ENCODE results near the gene CLIP4.
"Not testable (repeated sequence)": the region's sequence is repeated elsewhere in the genome, so short reads cannot be mapped to it uniquely, and the experiment has no call there.

The CLIP4 gene

DNA sequence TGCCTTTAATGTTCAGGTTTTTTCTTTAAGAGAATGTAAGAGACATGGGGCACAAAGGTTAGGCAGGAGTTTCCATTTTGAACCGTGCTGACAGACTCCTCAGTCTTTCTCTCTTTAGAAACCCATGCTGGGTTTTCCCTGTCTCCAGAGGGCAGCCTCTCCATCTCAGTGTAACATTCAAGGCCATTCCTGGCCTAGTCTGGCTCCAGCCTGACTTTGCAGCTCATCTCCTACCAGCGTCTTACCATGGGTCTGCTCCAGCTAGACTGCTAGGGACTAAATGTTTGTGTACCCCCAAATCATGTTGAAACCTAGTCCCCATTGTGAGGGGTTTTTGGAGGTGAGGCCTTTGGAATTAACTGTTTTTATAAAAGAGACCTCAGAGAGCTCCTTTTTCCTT lies 9.8 kb upstream of the CLIP4 start:
- DNase-seq = no peak

- DNase-seq = no peak
Measured at GRCh38 chr2:29106256-29106655, 9.0 kb upstream of the CLIP4 start.

DNA sequence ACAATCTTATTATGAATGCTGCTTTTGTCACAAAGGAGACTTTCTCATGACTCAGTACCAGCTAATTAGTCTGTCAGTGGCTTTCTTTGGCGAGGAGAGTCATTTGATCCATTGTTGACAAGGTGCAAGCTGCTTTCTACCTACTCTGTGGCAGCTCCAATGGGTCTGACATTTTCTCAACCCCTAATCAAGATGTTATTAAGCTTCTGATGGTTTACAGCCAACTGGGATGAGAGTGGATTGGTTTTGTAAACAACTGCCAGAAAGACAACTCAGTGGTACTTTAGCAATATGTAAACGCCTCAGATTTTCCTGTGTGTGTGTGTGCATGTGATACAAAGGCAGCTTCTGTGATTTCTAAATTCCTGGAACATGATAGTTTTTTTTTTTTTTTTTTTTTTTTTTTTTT lies 8.2 kb upstream of the CLIP4 start:
- no peak for DNase-seq

DNA sequence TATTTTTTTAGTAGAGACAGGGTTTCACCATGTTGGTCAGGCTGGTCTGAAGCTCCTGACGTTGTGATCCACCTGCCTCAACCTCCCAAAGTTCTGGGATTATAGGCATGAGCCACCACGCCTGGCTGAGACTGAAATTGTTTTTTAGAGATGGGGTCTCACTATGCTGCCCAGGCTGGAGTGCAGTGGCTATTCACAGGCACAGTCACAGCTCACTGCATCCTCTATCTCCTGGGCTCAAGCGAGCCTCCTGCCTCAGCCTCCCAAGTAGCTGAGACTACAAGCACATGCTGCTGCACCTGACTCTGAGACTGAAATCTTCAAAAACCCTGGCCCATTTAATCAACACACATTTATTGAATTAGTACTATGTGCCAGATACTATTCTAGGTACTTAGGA lies 7.7 kb upstream of the CLIP4 start:
- not testable (repeated sequence) for DNase-seq

- DNase-seq = no peak
Measured at GRCh38 chr2:29108225-29108624, 7.0 kb upstream of the CLIP4 start.

- DNase-seq = no peak
Measured at GRCh38 chr2:29109246-29109645, 6.0 kb upstream of the CLIP4 start.

DNA sequence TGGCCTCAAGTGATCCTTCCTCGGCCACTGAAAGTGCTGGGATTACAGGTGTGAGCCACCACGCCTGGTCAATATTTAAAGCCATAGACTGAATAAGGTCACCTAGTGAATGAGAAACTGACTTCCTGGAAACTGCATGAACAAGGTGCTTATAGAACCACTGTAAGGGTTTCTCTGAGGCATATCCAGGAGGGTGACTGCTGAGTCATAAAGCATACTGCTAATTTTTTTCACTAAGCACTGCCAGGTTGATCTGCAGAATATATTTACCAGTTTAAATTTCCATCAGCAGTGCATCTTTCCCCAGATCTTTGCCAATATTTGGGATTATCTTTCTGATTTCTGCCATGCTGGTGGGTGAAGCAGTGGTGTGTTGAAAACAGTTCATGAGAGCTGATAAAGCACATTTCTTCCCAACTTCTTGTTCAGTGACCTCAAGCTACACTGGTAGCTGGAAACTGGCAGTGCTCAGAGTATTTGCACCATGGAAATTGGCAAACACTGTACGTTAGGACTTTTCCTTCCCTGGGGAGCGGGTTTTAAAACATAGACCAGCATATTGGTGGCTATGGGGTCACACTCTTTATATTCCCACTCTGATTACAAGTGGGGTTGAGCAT lies 4.2 kb upstream of the CLIP4 start:
- DNase-seq = no peak

DNA sequence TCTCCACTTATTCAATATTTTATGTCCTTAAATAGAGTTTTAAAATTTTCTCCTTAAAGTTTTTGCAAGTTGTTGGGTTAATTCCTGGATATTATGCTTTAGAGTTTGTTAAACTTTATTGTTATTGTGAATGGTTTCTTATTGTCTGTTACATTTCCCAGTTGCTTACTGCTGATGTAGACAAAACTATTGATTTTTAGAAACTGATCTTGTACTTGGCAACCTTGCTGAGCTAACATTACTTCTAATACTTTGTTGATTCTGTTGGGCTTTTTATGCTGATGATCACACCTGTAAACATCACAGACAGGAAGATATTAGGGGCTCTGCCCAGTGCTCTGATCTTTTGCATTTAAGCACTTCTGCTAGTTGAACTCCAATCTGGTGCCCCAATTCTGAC lies 2.8 kb upstream of the CLIP4 start:
- no peak for DNase-seq

GRCh38 chr2:29113027-29113686 lies 2.1 kb upstream of the CLIP4 start:
- DNase-seq = no peak

DNA sequence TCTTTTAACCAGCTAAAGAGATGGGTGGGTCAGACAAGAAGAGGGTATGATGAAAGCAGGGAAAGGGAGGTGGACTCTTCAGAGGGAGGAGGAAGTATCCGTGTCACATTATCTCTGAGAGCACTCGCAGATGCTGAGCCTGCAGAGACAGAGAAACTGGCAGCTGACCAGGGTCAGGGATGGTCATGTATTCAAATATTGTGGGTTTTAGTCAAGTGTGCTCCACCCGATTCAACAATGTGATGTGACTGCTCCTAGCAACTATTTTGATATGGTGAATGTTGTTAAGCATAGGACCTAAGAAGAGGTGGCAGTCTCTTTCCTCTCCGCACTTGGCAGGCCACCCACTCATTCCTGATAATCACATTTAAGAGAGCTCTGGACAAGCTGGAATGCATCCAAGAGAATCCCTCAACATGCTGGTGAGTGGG lies 1.3 kb upstream of the CLIP4 start:
- no peak for DNase-seq

GRCh38 chr2:29114586-29114945 lies 649 bp upstream of the CLIP4 start:
- DNase-seq = no peak

GRCh38 chr2:29115797-29116781 lies 874 bp downstream of the CLIP4 start:
- DNase-seq = no peak

DNA sequence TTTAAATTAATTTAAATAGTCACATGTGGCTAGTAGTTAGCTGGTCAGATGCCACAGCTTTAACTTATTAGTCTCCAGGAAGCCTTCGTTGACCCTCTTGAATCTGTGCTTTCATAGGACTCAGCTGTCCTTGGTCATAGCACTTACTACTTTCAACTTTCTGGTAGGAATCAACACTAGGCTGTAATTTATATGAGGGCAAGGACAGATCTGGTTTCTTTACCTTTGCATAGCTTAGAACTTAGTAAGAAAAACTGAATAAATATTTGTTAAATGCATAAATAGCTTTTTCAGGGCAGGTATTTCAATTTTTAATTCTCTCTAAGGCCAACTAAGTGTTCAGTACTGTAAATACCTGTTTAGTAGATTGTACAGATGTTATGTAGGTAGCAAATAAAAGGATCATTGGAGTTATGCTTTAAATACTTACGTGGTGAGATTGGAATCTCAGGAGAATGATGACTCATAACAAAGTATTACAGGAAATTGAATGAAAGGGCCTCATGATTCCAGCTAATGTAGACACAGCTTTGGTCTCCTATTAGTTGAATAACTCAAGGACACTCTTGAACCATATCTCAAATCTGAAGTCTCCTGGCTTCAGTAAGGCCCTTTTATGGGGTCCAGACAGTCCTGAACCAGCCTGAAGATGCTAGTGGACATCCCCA lies 2.6 kb downstream of the CLIP4 start:
- no peak for DNase-seq

GRCh38 chr2:29119211-29119610 lies 4.0 kb downstream of the CLIP4 start:
- no peak for DNase-seq

GRCh38 chr2:29120846-29121245 lies 5.6 kb downstream of the CLIP4 start:
- no peak for DNase-seq

DNA sequence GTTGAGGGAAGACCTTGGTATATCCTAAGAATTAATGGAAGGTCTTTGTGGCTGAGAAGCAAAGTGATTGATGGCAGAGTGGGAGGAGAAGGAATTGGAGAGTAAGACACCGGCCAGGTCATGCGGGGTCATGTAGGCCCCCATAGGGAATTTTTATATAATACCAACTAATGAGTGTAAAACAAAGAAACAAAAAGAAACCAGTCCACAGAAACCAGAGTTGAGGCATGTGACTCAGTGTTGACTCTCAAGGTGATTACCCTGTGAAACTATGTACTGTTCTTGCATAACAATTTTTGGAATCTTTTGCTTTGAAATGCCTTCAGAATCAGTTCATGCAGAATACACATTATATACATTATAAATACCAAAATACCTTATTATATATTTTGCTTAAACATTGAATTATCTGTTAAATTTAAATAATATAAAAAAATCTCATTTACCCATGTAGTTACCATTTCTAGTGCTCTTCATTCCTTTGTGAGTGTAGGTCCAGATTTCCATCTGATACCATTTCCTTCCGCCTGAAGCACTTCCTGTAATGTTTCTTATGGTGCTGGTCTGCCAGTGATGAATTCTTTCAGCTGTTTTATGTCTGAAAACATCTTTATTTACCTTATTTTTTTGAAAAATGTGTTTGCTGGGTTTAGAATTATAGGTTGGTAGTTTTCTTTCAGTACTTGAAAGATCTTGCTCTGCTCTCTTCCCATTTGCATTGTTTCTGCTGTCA lies 8.6 kb downstream of the CLIP4 start:
- no peak for DNase-seq

- no peak for DNase-seq
Measured at GRCh38 chr2:29124504-29124903, 9.3 kb downstream of the CLIP4 start.

DNA sequence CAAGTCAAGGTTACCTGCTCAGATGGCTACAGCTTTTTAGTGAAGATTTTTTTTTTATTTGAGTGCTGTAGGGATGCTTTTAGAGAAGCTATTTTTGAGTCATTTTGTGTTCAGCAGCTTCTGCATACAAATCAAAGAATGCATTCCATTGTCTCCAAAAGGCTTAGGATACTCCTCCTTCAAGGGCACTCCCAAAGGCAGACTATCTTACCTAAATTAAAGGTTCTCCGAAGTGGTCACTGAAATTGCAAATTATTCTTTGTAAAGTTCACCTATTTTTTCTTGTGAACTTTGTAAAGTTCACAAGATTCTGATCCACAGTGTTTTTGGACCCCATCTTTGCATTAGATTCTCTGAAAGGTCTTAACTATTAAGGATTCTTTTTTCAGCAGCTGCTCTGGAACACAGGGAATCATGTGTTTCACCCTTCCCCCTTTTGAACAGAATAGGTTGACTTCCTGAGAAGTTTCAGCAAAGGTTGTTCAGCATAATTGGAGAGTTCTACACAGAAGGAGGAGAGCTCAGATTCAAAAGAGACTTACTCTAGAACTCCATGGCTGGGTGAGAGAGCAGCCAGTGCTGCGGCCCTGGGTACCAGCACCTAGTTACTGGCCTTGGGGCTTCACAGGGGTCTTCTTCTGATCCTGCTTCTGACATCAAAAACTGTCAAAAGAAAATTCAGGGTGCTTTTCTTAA lies 14.5 kb downstream of the CLIP4 start:
- DNase-seq = no peak

DNA sequence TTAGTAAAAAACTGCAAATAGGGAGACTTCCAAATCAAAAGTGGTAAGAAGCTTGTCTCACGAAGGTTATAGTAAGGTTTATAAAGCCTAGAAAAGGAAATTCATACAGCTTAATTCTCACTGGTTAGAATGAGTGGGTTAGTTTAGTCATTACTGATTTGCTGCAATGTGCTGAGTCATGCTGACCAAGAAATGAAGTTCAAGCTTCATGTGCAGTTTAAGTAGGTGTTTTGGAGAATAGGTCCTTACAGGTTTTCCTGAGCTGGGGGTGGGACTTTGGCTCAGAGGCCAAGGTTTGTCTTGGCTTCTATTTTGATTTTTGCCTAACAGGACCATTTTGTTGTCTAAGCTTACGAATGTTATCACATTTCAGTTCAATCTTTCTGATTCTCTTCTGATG lies 15.1 kb downstream of the CLIP4 start:
- no peak for DNase-seq

GRCh38 chr2:29134933-29135332 lies 19.7 kb downstream of the CLIP4 start:
- DNase-seq = no peak

DNA sequence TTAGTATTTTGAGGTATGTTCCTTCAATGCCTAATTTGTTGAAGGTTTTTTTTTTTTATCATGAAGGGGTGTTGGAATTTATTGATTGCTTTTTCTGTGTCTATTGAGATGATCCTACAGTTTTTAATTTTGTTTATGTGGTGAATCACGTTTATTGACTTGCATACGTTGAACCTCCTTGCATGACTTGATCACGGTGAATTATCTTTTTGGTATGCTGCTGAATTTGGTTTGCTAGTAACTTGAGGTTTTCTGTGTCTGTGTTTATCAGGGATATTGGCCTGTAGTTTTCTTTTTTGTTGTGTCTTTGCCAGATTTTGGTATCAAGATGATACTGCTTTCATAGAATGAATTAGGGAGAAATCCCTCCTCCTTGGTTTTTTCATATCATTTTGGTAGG lies 23.9 kb downstream of the CLIP4 start:
- DNase-seq = no peak

DNA sequence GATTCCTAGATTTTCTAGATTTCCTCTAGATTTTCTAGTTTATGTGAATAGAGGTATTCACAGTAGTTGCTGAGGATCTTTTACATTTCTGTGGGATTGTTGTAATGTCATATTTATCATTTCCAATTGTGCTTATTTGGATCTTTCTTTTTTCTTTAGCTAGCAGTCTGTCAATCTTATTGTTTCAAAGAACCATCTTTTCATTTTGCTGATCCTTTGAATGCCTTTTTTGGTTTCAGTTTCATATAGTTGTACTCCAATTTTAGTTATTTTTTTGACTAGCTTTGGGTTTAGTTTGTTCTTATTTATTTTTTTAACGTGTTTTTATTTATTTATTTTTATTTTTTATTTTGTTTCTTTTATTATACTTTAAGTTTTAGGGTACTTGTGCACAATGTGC lies 24.5 kb downstream of the CLIP4 start:
- DNase-seq = no peak
